H9 (cell line): ENCODE measurements around the gene ACTL6B. TPM values are rescaled to one million over a fixed set of nuclear protein-coding genes. Genes with fewer than 3 reads are reported as not detected.
A peak's percentile ranks its signal among the peaks of the same experiment; 100 is the strongest.

Experiments used
- DNase-seq: peaks from one replicate; pipeline ENCODE4 v3.0.0-alpha.2; 2017
- H2AFZ ChIP-seq: one replicate; pipeline ENCODE4 v1.6.1; 2013; ENCODE audit warnings: mild to moderate bottlenecking, low read length, control low read depth, moderate library complexity
- H2AK5ac ChIP-seq: 2 replicates; pipeline ENCODE4 v1.6.1; 2013; ENCODE audit warnings: low read length, control low read depth, mixed read lengths; ENCODE audit not compliant: insufficient read length
- H2BK120ac ChIP-seq: one replicate; pipeline ENCODE4 v1.6.1; 2013; ENCODE audit warnings: low read depth, mild to moderate bottlenecking, low read length, control low read depth, inconsistent platforms; ENCODE audit not compliant: poor library complexity, severe bottlenecking
- H2BK12ac ChIP-seq: 2 replicates; pipeline ENCODE4 v1.6.1; 2013; ENCODE audit warnings: low read length, control low read depth, mixed read lengths, low read depth; ENCODE audit not compliant: insufficient read length
- H2BK15ac ChIP-seq: 2 replicates; pipeline ENCODE4 v1.6.1; 2013; ENCODE audit warnings: low read depth, low read length, control low read depth
- H2BK20ac ChIP-seq: one replicate; pipeline ENCODE4 v1.6.1; 2013; ENCODE audit warnings: low read depth, mild to moderate bottlenecking, low read length, control low read depth, inconsistent platforms; ENCODE audit not compliant: poor library complexity, severe bottlenecking
- H2BK5ac ChIP-seq: 2 replicates; pipeline ENCODE4 v1.6.1; 2013; ENCODE audit warnings: low read length, control low read depth, mixed read lengths; ENCODE audit not compliant: insufficient read length
- H3K14ac ChIP-seq: 2 replicates; pipeline ENCODE4 v1.6.1; 2013; ENCODE audit warnings: low read length, control low read depth; ENCODE audit not compliant: insufficient read depth
- H3K18ac ChIP-seq: 2 replicates; pipeline ENCODE4 v1.6.1; 2013; ENCODE audit warnings: low read depth, mild to moderate bottlenecking, mixed read lengths, low read length, control low read depth; ENCODE audit not compliant: insufficient read length
- H3K23ac ChIP-seq: 2 replicates; pipeline ENCODE4 v1.6.1; 2013; ENCODE audit warnings: low read length, control low read depth, mixed read lengths, low read depth; ENCODE audit not compliant: insufficient read length
- H3K23me2 ChIP-seq: 2 replicates; pipeline ENCODE4 v1.6.1; 2013; ENCODE audit warnings: low read depth, mild to moderate bottlenecking, mixed read lengths, low read length, control low read depth; ENCODE audit not compliant: insufficient read length, poor library complexity, severe bottlenecking
- H3K27ac ChIP-seq: 2 replicates; pipeline ENCODE4 v1.5.1; 2013; ENCODE audit warnings: low read length, control low read depth, mixed read lengths, low read depth; ENCODE audit not compliant: insufficient read length
- H3K27me3 ChIP-seq: 2 replicates; pipeline ENCODE4 v1.6.1; 2013; ENCODE audit warnings: low read length, control low read depth, inconsistent platforms; ENCODE audit not compliant: insufficient read depth
- H3K4ac ChIP-seq: 2 replicates; pipeline ENCODE4 v1.6.1; 2013; ENCODE audit warnings: low read depth, mild to moderate bottlenecking, control low read depth, inconsistent platforms, low read length, moderate library complexity
- H3K4me1 ChIP-seq: 2 replicates; pipeline ENCODE4 v1.6.1; 2013; ENCODE audit warnings: low read length, control low read depth, inconsistent platforms; ENCODE audit not compliant: insufficient read depth
- H3K4me2 ChIP-seq: 2 replicates; pipeline ENCODE4 v1.6.1; 2013; ENCODE audit warnings: low read length, control low read depth, mixed read lengths; ENCODE audit not compliant: insufficient read length, insufficient read depth
- H3K56ac ChIP-seq: 2 replicates; pipeline ENCODE4 v1.6.1; 2013; ENCODE audit warnings: low read depth, mild to moderate bottlenecking, mixed read lengths, low read length, control low read depth; ENCODE audit not compliant: insufficient read length
- H3K79me1 ChIP-seq: 2 replicates; pipeline ENCODE4 v1.6.1; 2013; ENCODE audit warnings: low read depth, mild to moderate bottlenecking, moderate library complexity, low read length, control low read depth, inconsistent platforms; ENCODE audit not compliant: insufficient read depth, poor library complexity, severe bottlenecking
- H3K79me2 ChIP-seq: 2 replicates; pipeline ENCODE4 v1.6.1; 2013; ENCODE audit warnings: low read length, control low read depth, inconsistent platforms; ENCODE audit not compliant: insufficient read depth
- H3K9ac ChIP-seq: 2 replicates; pipeline ENCODE4 v1.6.1; 2013; ENCODE audit warnings: low read length, control low read depth, mixed read lengths; ENCODE audit not compliant: insufficient read length; ENCODE audit errors: extremely low read depth
- H3K9me3 ChIP-seq: one replicate; pipeline ENCODE4 v1.6.1; 2013; ENCODE audit warnings: low read depth, low read length, inconsistent platforms; ENCODE audit not compliant: control insufficient read depth
- H3T11ph ChIP-seq: one replicate; pipeline ENCODE4 v1.6.1; 2013; ENCODE audit warnings: mild to moderate bottlenecking, low read length, control low read depth, inconsistent platforms
- H4K20me1 ChIP-seq: one replicate; pipeline ENCODE4 v1.6.1; 2013; ENCODE audit not compliant: control insufficient read depth, insufficient read length, insufficient read depth
- H4K5ac ChIP-seq: 2 replicates; pipeline ENCODE4 v1.6.1; 2013; ENCODE audit warnings: low read depth, mild to moderate bottlenecking, mixed read lengths, low read length, control low read depth; ENCODE audit not compliant: insufficient read length
- H4K8ac ChIP-seq: replicated peaks from 2 replicates; pipeline ENCODE4 v1.6.1; 2013; ENCODE audit warnings: low read length, control low read depth, mixed read lengths, low read depth; ENCODE audit not compliant: insufficient read length
- H4K91ac ChIP-seq: 2 replicates; pipeline ENCODE4 v1.6.1; 2013; ENCODE audit warnings: low read depth, mild to moderate bottlenecking, moderate library complexity, mixed read lengths, low read length, control low read depth; ENCODE audit not compliant: insufficient read length
- H3K27ac Mint-ChIP-seq, 3 experiments: 2 replicates in 2 of 3; 3 replicates in 1 of 3; pipeline ENCODE4 v1.8.0; 2020 to 2021; ENCODE audit warnings: mixed read lengths in 3 of 3, mild to moderate bottlenecking in 1 of 3, moderate library complexity in 1 of 3
- H3K27me3 Mint-ChIP-seq: 2 replicates; pipeline ENCODE4 v1.8.0; 2021; ENCODE audit warnings: low read depth, mild to moderate bottlenecking, moderate library complexity, mixed read lengths
- H3K36me3 Mint-ChIP-seq, 3 experiments: 2 replicates in 2 of 3; 3 replicates in 1 of 3; pipeline ENCODE4 v1.8.0; 2020 to 2021; ENCODE audit warnings: low read depth in 3 of 3, mixed read lengths in 3 of 3; ENCODE audit not compliant: insufficient read depth in 1 of 3
- H3K4me1 Mint-ChIP-seq, 2 experiments: 2 replicates each; pipeline ENCODE4 v1.8.0; 2020; ENCODE audit warnings: mixed read lengths in 2 of 2
- H3K4me3 Mint-ChIP-seq, 2 experiments: 2 replicates in 1 of 2; 3 replicates in 1 of 2; pipeline ENCODE4 v1.8.0; 2020 to 2021; ENCODE audit warnings: mild to moderate bottlenecking in 2 of 2, mixed read lengths in 2 of 2, moderate library complexity in 1 of 2
- H3K9me3 Mint-ChIP-seq, 2 experiments: 2 replicates in 1 of 2; 3 replicates in 1 of 2; pipeline ENCODE4 v1.8.0; 2020; ENCODE audit warnings: mild to moderate bottlenecking in 2 of 2, mixed read lengths in 2 of 2, moderate library complexity in 1 of 2
- WGBS: extraction: QIAGEN DNeasy Blood & Tissue Kit; methylation state at CpG from one replicate; pipeline ENCODE4 v1.1.7; 2013; ENCODE audit warnings: missing lambda C conversion rate, low lambda C conversion rate, mixed read lengths; ENCODE audit not compliant: insufficient read length; ENCODE audit errors: extremely low coverage; 5-methylcytosine and 5-hydroxymethylcytosine counted together
- total RNA-seq: library from RNA; stranded (reverse); gene quantifications from 2 replicates; pipeline ENCODE4 v1.2.1, GENCODE V29; 2021
- TF ChIP-seq, protein P1 (sequence below): fragments of 200-600 bp; sonication (generic); conservative IDR thresholded peaks from 3 replicates; pipeline ENCODE4 v1.8.0; 2021; ENCODE audit warnings: antibody characterized with exemption, mild to moderate bottlenecking

ACTL6B gene
- total RNA-seq, 1 experiment from 2014 or later, result 0.50 TPM

DNA sequence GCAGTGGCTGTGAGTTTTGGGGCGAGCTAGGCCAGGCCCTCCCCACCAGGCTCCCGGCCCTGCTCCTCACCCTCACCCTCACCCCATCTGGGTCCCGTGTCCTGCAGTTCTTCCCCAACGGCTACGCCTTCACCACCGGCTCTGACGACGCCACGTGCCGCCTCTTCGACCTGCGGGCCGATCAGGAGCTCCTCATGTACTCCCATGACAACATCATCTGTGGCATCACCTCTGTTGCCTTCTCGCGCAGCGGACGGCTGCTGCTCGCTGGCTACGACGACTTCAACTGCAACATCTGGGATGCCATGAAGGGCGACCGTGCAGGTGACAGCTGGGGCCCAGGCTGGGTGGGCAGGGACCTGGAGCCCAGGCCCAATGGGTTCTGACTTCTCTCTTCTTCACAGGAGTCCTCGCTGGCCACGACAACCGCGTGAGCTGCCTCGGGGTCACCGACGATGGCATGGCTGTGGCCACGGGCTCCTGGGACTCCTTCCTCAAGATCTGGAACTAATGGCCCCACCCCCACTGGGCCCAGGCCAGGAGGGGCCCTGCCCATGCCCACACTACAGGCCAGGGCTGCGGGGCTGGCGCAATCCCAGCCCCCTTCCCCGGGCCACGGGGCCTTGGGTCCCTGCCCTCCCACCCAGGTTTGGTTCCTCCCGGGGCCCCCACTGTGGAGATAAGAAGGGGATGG is 22.2 kb upstream of the ACTL6B start:
- TF ChIP-seq, protein P1, sequence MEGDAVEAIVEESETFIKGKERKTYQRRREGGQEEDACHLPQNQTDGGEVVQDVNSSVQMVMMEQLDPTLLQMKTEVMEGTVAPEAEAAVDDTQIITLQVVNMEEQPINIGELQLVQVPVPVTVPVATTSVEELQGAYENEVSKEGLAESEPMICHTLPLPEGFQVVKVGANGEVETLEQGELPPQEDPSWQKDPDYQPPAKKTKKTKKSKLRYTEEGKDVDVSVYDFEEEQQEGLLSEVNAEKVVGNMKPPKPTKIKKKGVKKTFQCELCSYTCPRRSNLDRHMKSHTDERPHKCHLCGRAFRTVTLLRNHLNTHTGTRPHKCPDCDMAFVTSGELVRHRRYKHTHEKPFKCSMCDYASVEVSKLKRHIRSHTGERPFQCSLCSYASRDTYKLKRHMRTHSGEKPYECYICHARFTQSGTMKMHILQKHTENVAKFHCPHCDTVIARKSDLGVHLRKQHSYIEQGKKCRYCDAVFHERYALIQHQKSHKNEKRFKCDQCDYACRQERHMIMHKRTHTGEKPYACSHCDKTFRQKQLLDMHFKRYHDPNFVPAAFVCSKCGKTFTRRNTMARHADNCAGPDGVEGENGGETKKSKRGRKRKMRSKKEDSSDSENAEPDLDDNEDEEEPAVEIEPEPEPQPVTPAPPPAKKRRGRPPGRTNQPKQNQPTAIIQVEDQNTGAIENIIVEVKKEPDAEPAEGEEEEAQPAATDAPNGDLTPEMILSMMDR, result no peak
- no peak overlapping the region for H2BK20ac ChIP-seq
- no peaks in the 10 kb centered on the region for H3K4me1 ChIP-seq
- peak overlapping the region in 1 of 2 experiments; percentile 9; a peak in 1 of 5 replicates for H3K4me3 Mint-ChIP-seq
- no peaks in the 10 kb centered on the region for H3K79me1 ChIP-seq
- no peak overlapping the region for H3K18ac ChIP-seq
- H3T11ph ChIP-seq, result no peak overlapping the region
- no peaks in the 10 kb centered on the region for H3K9me3 Mint-ChIP-seq
- DNase-seq, result no peak
- H3K4me1 Mint-ChIP-seq, result peaks cover 6 to 21% of the 10 kb centered on the region in 2 experiments
- no peak overlapping the region for H2BK5ac ChIP-seq
- no peak overlapping the region for H2AK5ac ChIP-seq
- H3K9me3 ChIP-seq, result no peaks in the 10 kb centered on the region
- H3K14ac ChIP-seq, result no peak overlapping the region
- H4K5ac ChIP-seq, result no peak overlapping the region
- H3K36me3 Mint-ChIP-seq, result peaks cover 13 to 50% (median 48%) of the 10 kb centered on the region in 3 experiments
- no peaks in the 10 kb centered on the region for H3K27me3 ChIP-seq
- H3K4me2 ChIP-seq, result no peak overlapping the region
- H3K9ac ChIP-seq, result no peak overlapping the region
- WGBS, result no CpG with 5 or more reads among the region's 35 CpGs
- no peak overlapping the region for H3K56ac ChIP-seq
- H2BK120ac ChIP-seq, result no peak overlapping the region
- no peak overlapping the region for H2AFZ ChIP-seq
- no peak overlapping the region for H3K23ac ChIP-seq
- H3K79me2 ChIP-seq, result no peaks in the 10 kb centered on the region
- no peak overlapping the region for H3K27ac ChIP-seq
- H3K23me2 ChIP-seq, result peaks cover 18% of the 10 kb centered on the region
- H4K91ac ChIP-seq, result no peak overlapping the region
- no peak overlapping the region for H2BK12ac ChIP-seq
- H4K8ac ChIP-seq, result no peak overlapping the region
- H3K4ac ChIP-seq, result no peak overlapping the region
- no peaks in the 10 kb centered on the region for H4K20me1 ChIP-seq
- no peak overlapping the region for H2BK15ac ChIP-seq
- H3K27me3 Mint-ChIP-seq, result peaks cover 3% of the 10 kb centered on the region
- H3K27ac Mint-ChIP-seq, result peak overlapping the region in 2 of 3 experiments; percentile 49 to 89; a peak in 2 of 7 replicates
